Measurements from ENCODE around the gene BRME1.
"Not testable (repeated sequence)": the region's sequence is repeated elsewhere in the genome, so short reads cannot be mapped to it uniquely, and the experiment has no call there.

BRME1 gene

DNA sequence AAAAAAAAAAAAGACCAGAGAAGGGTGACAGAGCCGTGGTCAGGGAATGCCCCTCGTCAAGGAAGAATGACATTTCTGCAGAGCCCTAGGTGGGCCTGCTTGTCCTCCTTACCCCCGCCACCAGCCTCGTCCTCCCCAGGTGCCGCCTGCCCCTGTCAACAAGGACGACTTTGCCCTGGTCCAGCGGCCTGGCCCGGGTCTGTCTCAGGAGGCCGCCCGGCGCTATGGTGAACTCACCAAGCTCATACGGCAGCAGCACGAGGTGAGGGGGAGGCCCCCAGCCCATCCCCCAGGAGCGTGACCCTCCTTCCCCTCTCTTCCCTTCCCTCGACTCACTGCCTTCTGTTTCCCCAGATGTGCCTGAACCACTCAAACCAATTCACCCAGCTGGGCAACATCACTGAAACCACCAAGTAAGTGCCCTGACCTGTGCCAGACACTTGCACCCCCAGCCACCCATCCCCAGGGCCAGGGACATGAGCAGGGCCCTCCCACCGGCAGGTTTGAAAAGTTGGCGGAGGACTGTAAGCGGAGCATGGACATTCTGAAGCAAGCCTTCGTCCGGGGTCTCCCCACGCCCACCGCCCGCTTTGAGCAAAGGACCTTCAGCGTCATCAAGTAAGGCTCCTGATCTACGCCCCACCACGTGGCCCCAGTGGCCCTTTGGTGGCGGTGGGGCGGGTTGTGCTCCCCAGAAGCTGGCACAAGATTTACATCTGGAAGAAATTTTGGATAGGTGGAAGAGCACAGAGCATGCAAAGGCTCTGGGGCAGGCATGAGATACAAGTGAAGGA is 17.5 kb upstream of the BRME1 start:
- no peak for FAIRE-seq
- TF ChIP-seq TAF1 (IDR thresholded peaks at IDR 0.05; ENCODE audit: borderline replicate concordance, low read depth, low read length) (no peak), POLR2AphosphoS5 (IDR thresholded peaks at IDR 0.05; ENCODE audit: low read depth, low read length) (no peak), POLR2A (IDR thresholded peaks at IDR 0.05; ENCODE audit: low read depth, low read length) (no peak)
- DNase-seq (ENCODE audit: insufficient read length): no peak

DNA sequence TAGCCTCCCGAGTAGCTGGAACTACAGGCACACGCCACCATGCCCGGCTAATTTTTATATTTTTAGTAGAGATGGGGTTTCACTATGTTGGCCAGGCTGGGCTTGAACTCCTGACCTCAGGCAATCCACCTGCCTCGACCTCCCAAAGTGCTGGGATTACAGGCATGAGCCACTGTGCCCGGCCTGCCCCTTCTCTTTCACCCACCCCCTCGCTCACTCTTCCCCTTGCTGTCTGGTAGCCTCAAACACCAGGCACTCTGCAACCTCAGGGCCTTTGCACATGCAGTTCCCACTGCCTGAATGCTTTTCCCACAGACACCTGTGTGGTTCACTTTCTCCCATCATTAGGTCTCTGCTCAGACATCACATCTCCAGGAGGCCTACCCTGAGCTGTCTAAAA is 16.2 kb upstream of the BRME1 start:
- not testable (repeated sequence) for FAIRE-seq; DNase-seq (ENCODE audit: insufficient read length)

DNA sequence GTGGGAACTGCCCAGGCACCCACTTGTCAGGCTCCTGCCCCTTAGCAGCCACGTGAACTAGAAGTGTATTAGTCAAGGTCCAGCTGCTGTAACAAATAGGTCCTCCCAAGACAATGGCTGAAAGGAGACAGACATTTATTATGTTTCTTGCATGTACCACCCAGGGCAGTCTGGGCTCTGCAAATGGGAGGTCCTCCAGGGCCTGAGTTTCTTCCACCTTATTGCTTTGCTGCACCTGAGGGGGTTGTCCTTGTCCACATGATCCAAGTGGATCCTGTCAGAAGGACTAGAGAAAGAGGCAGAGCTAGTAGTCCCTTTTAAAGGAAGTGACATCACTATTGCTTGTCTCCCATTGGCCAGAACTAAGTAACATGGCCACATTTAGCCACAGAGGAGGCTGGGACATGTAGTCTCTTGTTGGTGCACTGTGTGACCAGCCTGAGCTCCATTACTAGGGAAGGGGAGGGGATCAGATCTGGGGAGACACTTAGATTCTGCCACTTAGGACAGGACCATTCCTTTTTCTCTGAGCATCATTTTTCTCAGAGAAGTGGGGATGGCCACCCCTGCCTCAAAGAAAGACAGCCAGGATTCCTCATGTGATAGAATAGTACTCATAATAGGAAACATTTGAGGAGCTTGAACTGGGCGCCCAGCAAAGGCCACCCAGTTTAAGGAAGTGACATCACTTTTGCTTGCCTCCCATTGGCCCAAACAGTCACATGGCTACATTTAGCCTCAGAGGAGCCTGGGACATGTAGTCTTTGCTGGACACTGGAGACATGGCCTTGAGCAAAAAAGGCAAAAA is 15.2 kb upstream of the BRME1 start:
- no peak for FAIRE-seq
- no peak for DNase-seq (ENCODE audit: insufficient read length)
- TF ChIP-seq POLR2A (IDR thresholded peaks at IDR 0.05; ENCODE audit: low read depth, low read length): no peak
- no peak for TF ChIP-seq POLR2AphosphoS5 (IDR thresholded peaks at IDR 0.05; ENCODE audit: low read depth, low read length)
- no peak for TF ChIP-seq TAF1 (IDR thresholded peaks at IDR 0.05; ENCODE audit: borderline replicate concordance, low read depth, low read length)

DNA sequence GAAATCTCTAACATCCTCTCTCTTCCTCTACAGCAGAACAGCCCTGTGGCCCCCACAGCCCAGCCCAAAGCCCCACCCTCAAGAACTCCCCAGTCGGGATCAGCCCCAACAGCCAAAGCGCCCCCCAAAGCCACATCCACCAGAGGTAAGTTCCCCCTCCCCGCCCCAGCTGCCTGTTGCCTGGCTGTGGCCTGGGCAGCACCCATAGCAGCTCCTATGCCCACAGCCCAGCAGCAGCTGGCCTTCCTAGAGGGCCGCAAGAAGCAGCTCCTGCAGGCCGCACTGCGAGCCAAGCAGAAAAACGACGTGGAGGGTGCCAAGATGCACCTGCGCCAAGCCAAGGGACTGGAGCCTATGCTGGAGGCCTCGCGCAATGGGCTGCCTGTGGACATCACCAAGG is 14.6 kb upstream of the BRME1 start:
- TF ChIP-seq POLR2A (IDR thresholded peaks at IDR 0.05; ENCODE audit: low read depth, low read length) (no peak), TAF1 (IDR thresholded peaks at IDR 0.05; ENCODE audit: borderline replicate concordance, low read depth, low read length) (no peak), POLR2AphosphoS5 (IDR thresholded peaks at IDR 0.05; ENCODE audit: low read depth, low read length) (no peak)
- DNase-seq (ENCODE audit: insufficient read length) (no peak), FAIRE-seq (no peak)

DNA sequence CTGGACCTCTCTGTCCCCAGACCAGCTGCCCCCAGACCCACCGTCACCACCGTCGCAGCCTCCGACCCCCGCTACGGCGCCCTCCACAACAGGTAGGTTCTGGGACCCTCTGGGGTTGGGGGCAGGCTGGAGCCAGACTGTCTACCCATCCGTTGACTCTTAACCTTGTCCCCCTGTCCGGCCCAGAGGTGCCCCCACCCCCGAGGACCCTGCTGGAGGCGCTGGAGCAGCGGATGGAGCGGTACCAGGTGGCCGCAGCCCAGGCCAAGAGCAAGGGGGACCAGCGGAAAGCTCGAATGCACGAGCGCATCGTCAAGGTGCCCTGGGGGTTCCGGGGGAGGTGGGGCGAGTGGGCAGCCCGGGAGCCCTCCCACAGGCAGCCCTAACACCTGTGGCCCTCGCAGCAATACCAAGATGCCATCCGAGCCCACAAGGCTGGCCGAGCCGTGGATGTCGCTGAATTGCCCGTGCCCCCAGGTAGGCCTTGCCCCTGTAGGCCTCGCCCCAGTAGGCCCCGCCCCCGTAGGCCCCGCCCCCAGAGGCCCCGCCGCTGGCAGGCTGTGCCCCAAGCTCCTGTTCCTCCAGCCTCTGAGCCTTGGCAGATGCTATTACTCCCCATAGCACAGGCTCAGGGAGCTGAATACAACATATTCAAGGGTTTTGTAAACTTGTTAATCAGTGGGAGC is 13.0 kb upstream of the BRME1 start:
- no peak for DNase-seq (ENCODE audit: insufficient read length)
- TF ChIP-seq POLR2A (IDR thresholded peaks at IDR 0.05; ENCODE audit: low read depth, low read length) (no peak), TAF1 (IDR thresholded peaks at IDR 0.05; ENCODE audit: borderline replicate concordance, low read depth, low read length) (no peak), POLR2AphosphoS5 (IDR thresholded peaks at IDR 0.05; ENCODE audit: low read depth, low read length) (no peak)
- FAIRE-seq: no peak

DNA sequence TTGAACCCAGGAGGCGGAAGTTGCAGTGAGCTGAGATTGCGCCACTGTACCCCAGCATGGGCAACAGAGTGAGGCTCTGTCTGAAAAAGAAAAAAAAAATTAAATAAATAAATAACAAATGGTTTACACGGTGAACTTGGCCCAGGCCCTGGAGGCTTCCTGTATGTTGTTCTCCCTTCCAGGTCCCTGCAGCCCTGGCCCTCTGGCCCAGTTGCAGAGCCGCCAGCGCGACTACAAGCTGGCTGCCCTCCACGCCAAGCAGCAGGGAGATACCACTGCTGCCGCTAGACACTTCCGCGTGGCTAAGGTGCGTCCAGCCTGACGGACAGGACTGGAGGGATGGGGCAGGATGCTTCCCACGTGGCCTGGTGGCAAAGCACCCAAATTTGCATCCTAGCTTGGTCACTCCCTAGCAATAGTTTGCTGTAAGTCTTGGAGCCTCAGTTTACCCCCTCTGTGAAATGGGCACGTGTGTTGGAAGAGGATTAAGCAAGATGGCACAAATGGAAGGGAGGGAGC is 12.0 kb upstream of the BRME1 start:
- TF ChIP-seq POLR2A (IDR thresholded peaks at IDR 0.05; ENCODE audit: low read depth, low read length) (no peak), TAF1 (IDR thresholded peaks at IDR 0.05; ENCODE audit: borderline replicate concordance, low read depth, low read length) (no peak), POLR2AphosphoS5 (IDR thresholded peaks at IDR 0.05; ENCODE audit: low read depth, low read length) (no peak)
- DNase-seq (ENCODE audit: insufficient read length): no peak
- no peak for FAIRE-seq

DNA sequence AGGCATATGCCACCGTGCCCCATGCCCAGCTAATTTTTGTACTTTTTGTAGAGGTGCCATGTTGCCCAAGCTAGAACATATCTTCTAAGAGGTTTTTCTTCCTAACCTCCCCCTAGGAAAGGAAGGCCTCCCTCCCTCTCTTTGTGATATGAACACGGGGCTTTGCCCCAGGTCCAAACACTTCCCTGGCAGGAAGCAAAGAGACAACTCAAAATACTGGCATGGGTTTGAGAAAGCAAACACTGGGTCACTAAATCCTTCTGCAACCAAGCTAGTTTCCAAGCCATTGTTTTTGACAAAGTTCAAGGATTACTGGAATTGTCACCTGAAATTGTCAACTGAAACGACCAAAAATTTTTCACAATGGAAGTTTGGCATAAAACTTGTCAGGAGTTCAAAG is 8.9 kb upstream of the BRME1 start:
- DNase-seq (ENCODE audit: insufficient read length) (no peak), FAIRE-seq (no peak)
- no peak for TF ChIP-seq POLR2AphosphoS5 (IDR thresholded peaks at IDR 0.05; ENCODE audit: low read depth, low read length)
- no peak for TF ChIP-seq POLR2A (IDR thresholded peaks at IDR 0.05; ENCODE audit: low read depth, low read length)
- TF ChIP-seq TAF1 (IDR thresholded peaks at IDR 0.05; ENCODE audit: borderline replicate concordance, low read depth, low read length): no peak

DNA sequence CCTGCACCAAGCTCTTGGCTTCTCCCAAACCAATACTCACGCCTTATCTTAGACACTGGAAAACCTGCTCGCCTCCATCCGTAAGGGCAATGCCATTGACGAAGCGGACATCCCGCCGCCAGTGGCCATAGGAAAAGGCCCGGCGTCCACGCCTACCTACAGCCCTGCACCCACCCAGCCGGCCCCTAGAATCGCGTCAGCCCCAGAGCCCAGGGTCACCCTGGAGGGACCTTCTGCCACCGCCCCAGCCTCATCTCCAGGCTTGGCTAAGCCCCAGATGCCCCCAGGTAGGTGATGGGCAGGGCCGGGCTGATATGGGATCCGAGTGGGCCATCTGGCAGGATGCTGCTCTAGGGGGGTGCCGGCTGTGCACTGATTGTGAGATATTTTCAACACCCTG is 7.4 kb upstream of the BRME1 start:
- FAIRE-seq: no peak
- no peak for DNase-seq (ENCODE audit: insufficient read length)
- no peak for TF ChIP-seq TAF1 (IDR thresholded peaks at IDR 0.05; ENCODE audit: borderline replicate concordance, low read depth, low read length)
- no peak for TF ChIP-seq POLR2AphosphoS5 (IDR thresholded peaks at IDR 0.05; ENCODE audit: low read depth, low read length)
- TF ChIP-seq POLR2A (IDR thresholded peaks at IDR 0.05; ENCODE audit: low read depth, low read length): no peak

DNA sequence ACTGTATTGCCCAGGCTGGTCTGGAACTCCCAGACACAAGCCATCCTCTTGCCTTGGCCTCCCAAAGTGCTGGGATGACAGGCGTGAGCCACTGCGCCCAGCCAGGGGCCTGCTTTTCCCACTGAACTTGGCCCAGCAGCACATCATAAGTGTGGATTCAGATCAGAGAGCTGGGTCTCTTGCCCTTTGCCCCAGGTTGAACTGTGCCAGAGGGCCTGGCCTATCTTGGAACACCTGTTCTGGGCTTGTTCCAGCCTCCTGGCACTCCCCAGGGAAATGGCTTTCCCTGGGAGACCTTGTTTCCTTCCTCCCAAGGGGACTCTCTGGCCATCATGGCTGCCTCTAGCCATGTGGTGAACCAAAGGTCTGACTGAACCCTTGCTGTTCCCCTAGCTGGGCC is 3.5 kb upstream of the BRME1 start:
- FAIRE-seq: no peak
- TF ChIP-seq POLR2A (IDR thresholded peaks at IDR 0.05; ENCODE audit: low read depth, low read length) (no peak), POLR2AphosphoS5 (IDR thresholded peaks at IDR 0.05; ENCODE audit: low read depth, low read length) (no peak), TAF1 (IDR thresholded peaks at IDR 0.05; ENCODE audit: borderline replicate concordance, low read depth, low read length) (no peak)

DNA sequence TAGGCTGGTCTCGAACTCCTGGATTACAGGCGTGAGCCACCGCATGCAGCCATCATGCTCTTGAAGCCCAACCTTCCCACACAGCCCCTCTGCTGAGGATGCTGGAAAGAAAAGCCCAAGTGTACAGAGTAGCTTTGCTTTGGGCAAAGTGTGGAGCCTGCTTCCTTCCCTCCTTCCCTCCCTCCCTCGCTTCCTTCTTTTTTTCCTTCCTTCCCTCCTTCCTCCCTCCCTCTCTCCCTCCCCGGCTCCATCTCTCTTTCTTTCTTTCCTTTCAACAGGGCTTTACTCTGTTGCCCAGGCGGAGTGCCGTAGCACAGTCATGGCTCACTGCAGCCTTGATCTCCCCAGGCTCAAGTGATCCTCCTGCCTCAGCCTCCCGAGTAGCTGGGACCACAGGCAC is 2.8 kb upstream of the BRME1 start:
- DNase-seq (ENCODE audit: insufficient read length) (no peak), FAIRE-seq (no peak)
- TF ChIP-seq POLR2A (IDR thresholded peaks at IDR 0.05; ENCODE audit: low read depth, low read length) (no peak), POLR2AphosphoS5 (IDR thresholded peaks at IDR 0.05; ENCODE audit: low read depth, low read length) (no peak)

More for the DNA sequence above, 3.5 kb upstream of the BRME1 start:
- no peak for DNase-seq (ENCODE audit: insufficient read length)

DNA sequence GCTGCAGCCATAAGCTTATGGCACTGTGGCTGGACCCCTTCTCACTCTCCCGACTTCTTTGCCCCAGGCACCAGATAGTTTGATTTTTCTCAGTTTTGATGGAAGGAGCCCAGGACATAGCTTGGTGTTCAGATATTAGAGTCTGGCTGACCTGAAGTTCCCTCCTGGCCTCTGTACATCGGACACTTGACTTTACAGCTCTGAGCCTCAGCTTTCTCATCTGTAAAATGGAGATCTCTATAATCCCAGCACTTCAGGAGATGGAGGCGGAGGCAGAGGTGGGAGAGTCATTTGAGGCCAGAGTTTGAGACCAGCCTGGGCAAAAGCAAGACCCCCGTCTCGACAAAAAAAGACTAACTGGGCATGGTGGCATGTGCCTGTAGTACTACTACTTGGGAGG is 993 bp upstream of the BRME1 start:
- FAIRE-seq (no peak), DNase-seq (ENCODE audit: insufficient read length) (no peak)
- TF ChIP-seq TAF1 (IDR thresholded peaks at IDR 0.05; ENCODE audit: borderline replicate concordance, low read depth, low read length) (no peak), POLR2A (IDR thresholded peaks at IDR 0.05; ENCODE audit: low read depth, low read length) (no peak), POLR2AphosphoS5 (IDR thresholded peaks at IDR 0.05; ENCODE audit: low read depth, low read length) (no peak)

All from GM12892 (cell line).